HS-27A (cell line): ENCODE measurements around the gene BRD7.

Experiments
- DNase-seq: peaks from one replicate; pipeline ENCODE4 v3.0.0-alpha.2; 2012; ENCODE audit warnings: low read depth, missing footprints

The BRD7 gene

GRCh38 chr16:50288920-50289319 is 79.9 kb downstream of the BRD7 start:
- no peak for DNase-seq

DNA sequence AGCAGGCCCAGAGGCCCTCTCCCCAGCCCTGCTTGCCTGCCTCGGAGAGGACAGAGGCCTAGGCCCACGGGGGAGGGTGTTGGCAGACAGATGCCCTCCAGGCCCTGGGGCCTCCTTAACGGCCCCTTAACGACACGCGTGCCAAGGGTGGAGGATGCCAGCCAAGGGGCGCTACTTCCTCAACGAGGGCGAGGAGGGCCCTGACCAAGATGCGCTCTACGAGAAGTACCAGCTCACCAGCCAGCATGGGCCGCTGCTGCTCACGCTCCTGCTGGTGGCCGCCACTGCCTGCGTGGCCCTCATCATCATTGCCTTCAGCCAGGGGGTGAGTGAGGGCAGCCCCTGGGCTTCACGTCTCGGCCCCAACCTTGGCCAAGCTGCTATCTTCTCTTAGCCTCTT is 80.8 kb downstream of the BRD7 start:
- DNase-seq, result no peak

DNA sequence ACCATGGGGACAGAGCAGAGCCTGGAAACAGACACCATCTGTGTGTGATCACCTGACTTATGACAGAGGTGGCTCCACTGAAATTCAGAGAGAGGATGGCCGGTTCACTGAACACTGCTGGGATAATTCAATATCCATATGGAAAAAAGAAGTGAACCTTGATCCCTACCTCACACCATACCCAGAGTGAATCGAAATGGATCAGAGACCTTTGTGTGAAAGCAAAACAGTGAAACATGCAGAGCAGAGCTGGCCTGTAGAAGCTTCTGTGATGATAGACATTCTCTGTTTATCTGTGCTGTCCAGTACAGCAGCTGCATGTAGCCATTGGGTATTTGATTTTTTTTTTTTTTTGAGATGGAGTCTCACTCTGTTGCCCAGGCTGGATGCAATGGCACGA is 82.1 kb downstream of the BRD7 start:
- no peak for DNase-seq

- DNase-seq, result no peak
These were observed 83.3 kb downstream of the BRD7 start for GRCh38 chr16:50285406-50286003.

DNA sequence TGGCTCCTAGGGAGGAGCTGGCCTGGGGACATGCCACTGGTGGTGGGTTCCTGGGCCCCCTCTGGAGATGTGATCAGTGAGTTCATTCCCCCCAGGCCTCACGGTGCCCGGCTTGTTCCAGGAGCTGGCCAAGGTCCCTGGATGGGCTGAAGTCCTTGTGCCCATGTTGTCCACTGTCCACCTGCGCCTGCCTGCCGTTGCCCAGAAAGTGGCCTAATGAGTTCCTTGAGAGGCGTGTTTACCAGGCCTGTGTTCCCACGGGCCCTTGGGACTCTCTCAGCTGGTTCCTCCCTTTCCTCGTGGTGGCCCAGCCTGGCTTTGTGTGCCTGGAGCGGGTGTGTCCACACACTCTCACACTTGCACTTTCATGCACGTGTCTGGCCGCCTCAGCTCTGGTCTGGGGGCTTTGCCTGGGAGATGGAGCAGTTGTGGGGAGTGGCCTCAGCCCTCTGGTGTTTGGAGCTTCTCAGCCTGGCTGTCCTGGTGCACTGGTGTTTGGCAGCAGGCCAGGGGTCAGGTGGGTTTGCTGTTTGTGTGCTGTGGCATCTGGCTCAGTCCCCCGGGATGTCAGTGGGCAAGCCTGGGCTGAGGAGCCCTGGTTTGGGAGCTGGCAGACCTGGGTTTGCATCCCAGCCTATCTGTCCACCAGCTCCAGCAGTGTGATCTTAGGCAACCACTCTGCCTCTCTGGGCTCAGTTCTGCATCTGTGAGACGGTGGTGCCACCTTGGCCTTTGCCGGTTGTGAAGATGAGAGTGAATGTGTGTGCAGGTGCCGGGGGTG is 84.5 kb downstream of the BRD7 start:
- DNase-seq, result no peak

- DNase-seq, result no peak
These were observed 85.7 kb downstream of the BRD7 start for GRCh38 chr16:50282955-50283631.

GRCh38 chr16:50282010-50282538 is 86.7 kb downstream of the BRD7 start:
- no peak for DNase-seq

GRCh38 chr16:50281391-50282009 is 87.3 kb downstream of the BRD7 start:
- no peak for DNase-seq

DNA sequence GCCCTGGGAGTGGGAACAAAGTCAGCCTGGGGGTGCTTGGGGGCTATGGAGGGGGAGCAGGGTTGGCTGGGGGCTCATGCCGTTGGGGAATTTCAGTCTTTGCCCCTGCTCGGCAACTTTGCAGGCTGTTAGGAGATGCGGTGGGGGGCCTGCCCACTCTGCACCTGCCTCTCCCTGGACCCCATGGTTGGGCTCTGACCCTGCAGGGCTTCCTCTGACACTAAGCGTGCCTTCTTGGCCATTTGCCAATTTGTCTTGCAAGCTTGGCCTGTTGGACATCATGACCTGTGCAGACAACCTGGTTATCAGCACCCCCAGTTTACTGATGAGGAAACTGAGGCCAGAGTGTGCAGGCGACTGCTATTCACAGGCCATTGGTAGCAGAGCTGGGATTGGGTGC is 87.9 kb downstream of the BRD7 start:
- no peak for DNase-seq

- DNase-seq, result no peak
These were observed 89.3 kb downstream of the BRD7 start for GRCh38 chr16:50279504-50279865.

- DNase-seq, result no peak
These were observed 90.5 kb downstream of the BRD7 start for GRCh38 chr16:50278251-50278650.

DNA sequence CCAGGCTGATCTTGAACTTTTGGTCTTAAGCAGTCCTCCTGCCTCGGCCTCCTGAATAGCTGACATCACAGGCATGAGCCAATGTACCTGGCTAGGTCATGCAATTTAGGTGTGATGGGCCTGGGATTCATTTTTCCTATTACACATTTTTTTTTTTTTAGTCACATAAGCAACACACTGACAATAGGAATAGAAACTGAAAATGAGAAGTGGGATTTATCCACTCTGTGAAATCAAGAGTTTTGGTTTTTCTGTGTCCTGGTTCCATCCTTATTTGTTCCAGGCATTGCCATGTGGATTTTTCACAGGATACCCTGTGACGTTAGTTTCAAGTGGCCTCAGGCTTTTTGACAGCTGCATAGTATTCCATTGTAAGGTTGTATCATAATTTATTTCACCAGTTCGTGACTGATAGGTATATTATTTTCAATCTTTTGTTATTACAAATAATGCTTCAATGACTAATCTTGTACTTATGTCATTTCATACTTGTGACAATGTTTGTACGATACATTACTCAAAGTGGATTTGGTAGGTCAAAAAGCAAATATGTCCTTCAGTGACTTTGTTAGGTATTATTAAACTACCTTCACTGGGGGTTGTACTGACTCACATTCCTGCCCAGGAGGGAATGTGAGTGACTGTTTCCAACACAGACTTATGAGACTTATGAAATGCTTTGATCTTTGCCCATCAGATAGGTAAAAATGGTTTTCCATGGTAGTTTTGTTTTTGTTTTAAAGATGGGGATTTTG is 91.8 kb downstream of the BRD7 start:
- no peak for DNase-seq

GRCh38 chr16:50276326-50276640 is 92.5 kb downstream of the BRD7 start:
- DNase-seq, result no peak

GRCh38 chr16:50275428-50276325 is 93.1 kb downstream of the BRD7 start:
- no peak for DNase-seq

- DNase-seq, result no peak
These were observed 93.7 kb downstream of the BRD7 start for GRCh38 chr16:50275098-50275415.

GRCh38 chr16:50274326-50275097 is 94.3 kb downstream of the BRD7 start:
- no peak for DNase-seq

- no peak for DNase-seq
These were observed 94.9 kb downstream of the BRD7 start for GRCh38 chr16:50273888-50274325.

DNA sequence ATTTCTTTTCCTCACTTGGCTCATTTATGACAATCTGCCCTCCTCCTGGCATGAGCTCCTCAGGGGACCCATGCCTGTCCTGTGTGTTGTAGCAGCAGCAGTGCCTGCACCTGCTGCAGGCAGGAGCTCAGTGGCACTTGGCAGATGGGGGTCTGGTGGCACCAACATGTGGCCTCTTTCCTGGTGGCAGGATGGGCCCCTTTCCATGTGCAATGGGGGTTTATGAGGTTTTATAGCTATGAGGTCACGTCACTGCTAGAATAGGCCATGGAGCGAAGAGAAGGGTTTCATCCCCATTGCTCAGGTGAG is 95.5 kb downstream of the BRD7 start:
- DNase-seq, result no peak

- no peak for DNase-seq
These were observed 96.0 kb downstream of the BRD7 start for GRCh38 chr16:50272687-50273381.

GRCh38 chr16:50272111-50272571 is 96.6 kb downstream of the BRD7 start:
- no peak for DNase-seq
